Endothelial cell of umbilical vein (primary cell): ENCODE data around the gene ATP1B4. TPM values are rescaled to one million over a fixed set of nuclear protein-coding genes. Genes with fewer than 3 reads are reported as not detected.

Source experiments
- BruUV-seq: library from RNA; stranded (reverse); fragments of 400-500 nt; replicated peaks from 2 replicates; lab custom pipeline; 2021; lab: Mats Ljungman, UMichigan
- CTCF ChIA-PET: fragments of 300-600, 350-600 bp; sonication (Branson Sonifier 250); formaldehyde crosslinking; loops from one replicate; lab custom pipeline; 2021; ENCODE audit warnings: antibody characterized with exemption, inconsistent platforms; lab: Charles Lee
- POLR2A ChIA-PET: fragments of 300-600, 350-600 bp; sonication (Branson Sonifier 250); formaldehyde crosslinking; loops from one replicate; lab custom pipeline; 2021; ENCODE audit warnings: antibody characterized with exemption, inconsistent platforms; lab: Charles Lee
- DNase-seq: peaks from one replicate; pipeline ENCODE4 v3.0.0-alpha.2; 2011; ENCODE audit warnings: low read depth, low spot score
- FAIRE-seq: peaks from 2 replicates; lab custom pipeline; 2011; peaks lifted over from hg19 to GRCh38; lab: Jason Lieb, UNC
- H2AFZ ChIP-seq: 2 replicates; pipeline ENCODE4 v1.6.0; 2012; ENCODE audit warnings: low read depth, low read length, control low read depth, inconsistent platforms
- H3K27ac ChIP-seq: 2 replicates; pipeline ENCODE4 v1.5.1; 2011; ENCODE audit warnings: low read depth, mild to moderate bottlenecking, control low read depth, low read length, moderate library complexity; ENCODE audit not compliant: insufficient read depth
- H3K27me3 ChIP-seq, 2 experiments: 2 replicates each; pipeline versions ENCODE4 v1.6.0 to v1.6.1; 2011; ENCODE audit warnings: low read length in 2 of 2, mixed read lengths in 1 of 2; ENCODE audit not compliant: control insufficient read depth in 2 of 2, insufficient read depth in 2 of 2
- H3K36me3 ChIP-seq, 2 experiments: 2 replicates in 1 of 2; 3 replicates in 1 of 2; pipeline ENCODE4 v1.5.1; 2011; ENCODE audit warnings: low read length in 2 of 2, mild to moderate bottlenecking in 1 of 2, moderate library complexity in 1 of 2; ENCODE audit not compliant: control insufficient read depth in 2 of 2, insufficient read depth in 2 of 2; ENCODE audit errors: extremely low read depth in 1 of 2
- H3K4me1 ChIP-seq: 3 replicates; pipeline ENCODE4 v1.5.1; 2011; ENCODE audit warnings: mild to moderate bottlenecking, low read length; ENCODE audit not compliant: control insufficient read depth, insufficient read depth; ENCODE audit errors: extremely low read depth
- H3K4me2 ChIP-seq: 2 replicates; pipeline ENCODE4 v1.6.1; 2011; ENCODE audit warnings: low read length, control low read depth, mixed read lengths; ENCODE audit not compliant: insufficient read depth
- H3K4me3 ChIP-seq, 3 experiments: fragments of 200-600 bp in 1 of 3; sonication (generic), shearing (Covaris generic) in 1 of 3; replicated peaks in 1 of 3; 2 replicates each; pipeline ENCODE4 v1.5.1; 2011 to 2016; ENCODE audit warnings: control low read depth in 3 of 3, low read length in 3 of 3, mild to moderate bottlenecking in 2 of 3, inconsistent platforms in 1 of 3, low read depth in 1 of 3, moderate library complexity in 1 of 3; ENCODE audit not compliant: insufficient read depth in 1 of 3
- H3K79me2 ChIP-seq: 2 replicates; pipeline ENCODE4 v1.6.0; 2012; ENCODE audit warnings: low read length, inconsistent platforms; ENCODE audit not compliant: control insufficient read depth, insufficient read depth
- H3K9ac ChIP-seq: replicated peaks from 2 replicates; pipeline ENCODE3; 2011; ENCODE audit warnings: low read length, control low read depth; ENCODE audit not compliant: insufficient read depth; ENCODE audit errors: extremely low read depth
- H3K9me1 ChIP-seq: replicated peaks from 3 replicates; pipeline ENCODE4 v1.6.0; 2011; ENCODE audit warnings: mild to moderate bottlenecking, low read length; ENCODE audit not compliant: control insufficient read depth, insufficient read depth; ENCODE audit errors: extremely low read depth
- H3K9me3 ChIP-seq: replicated peaks from 2 replicates; pipeline ENCODE4 v1.5.1; 2012; ENCODE audit warnings: low read length, inconsistent platforms; ENCODE audit not compliant: control insufficient read depth, insufficient read depth
- H4K20me1 ChIP-seq: replicated peaks from 2 replicates; pipeline ENCODE3; 2011; ENCODE audit warnings: mild to moderate bottlenecking, low read length; ENCODE audit not compliant: control insufficient read depth, insufficient read depth; ENCODE audit errors: extremely low read depth
- EZH2 ChIP-seq: IDR thresholded peaks from 2 replicates; pipeline ENCODE4 v1.6.1; 2012; ENCODE audit warnings: borderline replicate concordance, low read depth, mild to moderate bottlenecking, moderate library complexity, low read length, inconsistent platforms; ENCODE audit not compliant: severe bottlenecking
- FOS ChIP-seq: IDR thresholded peaks from 2 replicates; pipeline ENCODE4 v1.6.1; 2011; ENCODE audit warnings: mild to moderate bottlenecking, low read length, moderate library complexity, borderline replicate concordance; ENCODE audit not compliant: insufficient read depth
- GATA2 ChIP-seq: IDR thresholded peaks from 2 replicates; pipeline ENCODE4 v1.7.0; 2011; ENCODE audit warnings: low read depth, mild to moderate bottlenecking, moderate library complexity, mixed read lengths, low read length; ENCODE audit not compliant: insufficient read length, insufficient read depth
- MAX ChIP-seq: IDR thresholded peaks from 2 replicates; pipeline ENCODE4 v1.6.1; 2011; ENCODE audit not compliant: insufficient read depth, insufficient read length
- POLR2AphosphoS5 ChIP-seq: IDR thresholded peaks from 2 replicates; pipeline ENCODE4 v1.6.1; 2012; ENCODE audit warnings: low read depth, mild to moderate bottlenecking, control low read depth, low read length, moderate library complexity; ENCODE audit not compliant: insufficient read depth
- dilution Hi-C: fragments of 300-500 bp; cut with MboI; formaldehyde crosslinking; loops from one replicate; pipeline ENCODE4 v1.15.0; 2019; ENCODE audit warnings: low sequenced_read_pairs; ENCODE audit not compliant: extremely low pct_ligation_motif_present
- intact Hi-C: fragments of 100-400 bp; cut with micrococcal nuclease; formaldehyde crosslinking; loops from one replicate; pipeline ENCODE4 v1.10.0; 2022
- polyA plus RNA-seq, 4 experiments: library from polyadenylated mRNA; depleted of rRNA in 3 of 4; stranded (reverse) in 3 of 4; unstranded in 1 of 4; fragments of >200 nt; gene quantifications; 2 replicates each; pipeline versions ENCODE4 v1.2.1 to v1.2.3, GENCODE V29; 2011 to 2012; ENCODE audit warnings: missing spikeins in 1 of 4
- total RNA-seq: library from RNA; stranded (reverse); gene quantifications from 2 replicates; pipeline ENCODE4 v1.2.3, GENCODE V29; 2021

Gene ATP1B4
- total and polyA plus RNA-seq, 2 donors (not counting 3 experiments of a cell fraction or from before 2014, with no cell fraction given) = not detected

DNA sequence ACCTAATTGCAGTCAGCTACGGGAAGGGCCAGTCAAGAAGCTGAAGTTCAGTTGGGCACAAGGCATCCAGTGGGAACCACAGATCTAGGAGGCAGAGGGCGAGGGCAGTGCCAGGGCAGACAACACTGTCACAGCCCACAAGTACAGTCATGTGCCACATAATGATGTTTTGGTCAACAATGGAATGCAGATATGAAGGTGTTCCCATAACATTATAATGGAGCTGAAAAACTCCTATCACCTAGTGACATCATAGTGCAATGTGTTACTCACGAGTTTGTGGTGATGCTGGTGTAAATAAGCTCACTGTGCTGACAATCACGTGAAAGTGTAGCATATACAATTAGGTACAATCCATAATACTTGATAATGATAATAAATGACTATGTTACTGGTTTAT, 46.1 kb upstream of the ATP1B4 start:
- DNase-seq = no peak

GRCh38 chrX:120316587-120317283, 45.2 kb upstream of the ATP1B4 start:
- no peak for FAIRE-seq
- intact Hi-C loops = no loop called here
- POLR2A ChIA-PET = no interaction called here

More for the DNA sequence above, 46.1 kb upstream of the ATP1B4 start:
- intact Hi-C loops = no loop called here
- H3K27me3 ChIP-seq = peaks cover 16 to 24% of the 10 kb centered on the region in 2 experiments
- H2AFZ ChIP-seq = no peak overlapping the region
- H4K20me1 ChIP-seq = no peaks in the 10 kb centered on the region
- CTCF ChIA-PET = no interaction called here
- H3K4me2 ChIP-seq = no peak overlapping the region
- BruUV-seq = no TSS peak
- H3K9me3 ChIP-seq = no peaks in the 10 kb centered on the region
- H3K9ac ChIP-seq = no peak overlapping the region
- no peak overlapping the region for H3K27ac ChIP-seq
- no peaks in the 10 kb centered on the region for H3K79me2 ChIP-seq
- TF ChIP-seq MAX = no peak
- no peak for TF ChIP-seq GATA2
- no peak for TF ChIP-seq FOS
- no peak for TF ChIP-seq POLR2AphosphoS5
- POLR2A ChIA-PET = no interaction called here
- H3K4me1 ChIP-seq = no peaks in the 10 kb centered on the region
- dilution Hi-C loops = no loop called here
- no peaks in the 10 kb centered on the region for H3K9me1 ChIP-seq
- no peak overlapping the region for H3K4me3 ChIP-seq
- no peak for FAIRE-seq
- no peaks in the 10 kb centered on the region for H3K36me3 ChIP-seq

More at GRCh38 chrX:120316587-120317283, 45.2 kb upstream of the ATP1B4 start:
- H2AFZ ChIP-seq = no peak overlapping the region
- no peak overlapping the region for H3K9ac ChIP-seq
- no peaks in the 10 kb centered on the region for H3K4me1 ChIP-seq
- no peaks in the 10 kb centered on the region for H3K9me3 ChIP-seq
- H4K20me1 ChIP-seq = no peaks in the 10 kb centered on the region
- H3K79me2 ChIP-seq = no peaks in the 10 kb centered on the region
- no peaks in the 10 kb centered on the region for H3K9me1 ChIP-seq
- no peaks in the 10 kb centered on the region for H3K36me3 ChIP-seq
- dilution Hi-C loops = no loop called here
- no peak overlapping the region for H3K27ac ChIP-seq
- H3K4me2 ChIP-seq = no peak overlapping the region
- TF ChIP-seq EZH2 (no peak), MAX (no peak), FOS (no peak)
- H3K27me3 ChIP-seq = peaks cover 13 to 19% of the 10 kb centered on the region in 2 experiments
- CTCF ChIA-PET = no interaction called here
- DNase-seq = no peak
- no peak overlapping the region for H3K4me3 ChIP-seq
- no TSS peak for BruUV-seq
